Measurements from ENCODE around the gene STK10.
"Not testable (repeated sequence)": the region's sequence is repeated elsewhere in the genome, so short reads cannot be mapped to it uniquely, and the experiment has no call there.

STK10 gene

DNA sequence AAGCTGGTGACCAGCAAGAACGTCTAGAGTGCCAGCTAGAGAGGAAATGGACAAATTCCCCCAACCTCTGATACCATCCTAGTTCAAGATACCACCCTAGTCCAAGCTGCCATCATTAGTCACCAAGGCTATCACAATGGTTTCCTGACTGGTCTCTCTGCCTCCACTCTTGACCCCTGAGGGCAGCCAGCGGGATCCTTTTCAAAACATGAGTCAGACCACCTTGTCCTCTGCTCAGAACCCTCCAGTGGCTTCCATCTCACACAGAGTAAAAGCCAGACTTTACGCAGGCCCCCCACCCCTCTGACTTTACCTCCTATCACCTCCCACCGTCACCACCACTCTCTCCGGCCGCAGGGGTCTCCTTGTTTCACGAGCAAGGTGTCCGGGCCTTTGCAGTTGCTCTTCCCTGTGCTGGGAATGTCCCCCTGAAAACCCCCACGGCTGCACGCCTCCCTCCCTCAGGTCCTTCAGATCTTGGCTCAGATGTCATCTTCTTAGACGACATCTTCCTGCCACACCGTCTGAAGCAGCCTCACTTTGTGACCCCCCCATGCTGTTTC lies 139.4 kb downstream of the STK10 start:
- no peak for DNase-seq

DNA sequence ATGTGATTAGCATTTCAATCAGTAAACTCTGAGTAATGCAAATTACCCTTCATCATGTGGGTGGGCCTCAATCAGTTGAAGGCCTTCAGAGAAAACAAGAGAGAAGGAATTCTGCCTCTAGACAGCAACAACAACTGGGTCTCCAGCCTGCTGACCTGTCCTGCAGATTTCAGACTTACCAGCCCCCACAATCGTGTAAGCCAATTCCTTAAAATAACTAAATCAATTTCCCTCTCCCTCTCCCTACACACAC lies 139.9 kb downstream of the STK10 start:
- DNase-seq, result no peak

DNA sequence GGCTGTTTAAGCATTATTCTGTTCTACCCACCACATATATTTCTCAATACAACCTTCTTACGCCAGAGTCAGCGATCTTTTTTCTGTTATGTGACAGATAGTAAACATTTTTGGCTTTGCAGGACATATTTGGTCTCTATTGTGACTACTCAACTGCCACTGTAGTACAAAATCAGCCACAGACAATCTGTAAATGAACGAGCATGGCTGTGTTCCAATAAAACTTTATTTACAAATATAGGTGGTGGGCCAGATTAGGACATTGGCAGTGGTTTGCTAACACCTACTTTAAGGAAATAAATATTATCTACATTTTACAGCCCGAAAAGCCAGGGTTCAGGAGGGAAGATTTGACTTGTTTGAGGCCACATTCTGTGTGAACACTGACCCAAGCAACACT lies 141.4 kb downstream of the STK10 start:
- DNase-seq, result no peak

DNA sequence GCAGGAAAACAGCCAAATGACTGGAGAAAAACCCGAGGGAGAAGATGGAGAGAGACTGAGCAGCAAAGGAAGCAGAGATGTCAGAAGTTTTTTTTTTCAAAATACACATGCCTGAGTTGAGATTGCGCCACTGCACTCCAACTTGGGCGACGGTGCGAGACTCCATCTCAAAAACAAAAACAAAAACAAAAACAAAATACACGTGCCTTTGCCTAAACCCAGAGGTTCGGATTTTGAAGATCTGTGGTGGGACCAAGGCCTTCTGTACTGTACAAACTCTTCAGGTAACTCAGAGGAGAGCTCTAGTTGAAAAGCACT lies 142.8 kb downstream of the STK10 start:
- DNase-seq, result no peak

DNA sequence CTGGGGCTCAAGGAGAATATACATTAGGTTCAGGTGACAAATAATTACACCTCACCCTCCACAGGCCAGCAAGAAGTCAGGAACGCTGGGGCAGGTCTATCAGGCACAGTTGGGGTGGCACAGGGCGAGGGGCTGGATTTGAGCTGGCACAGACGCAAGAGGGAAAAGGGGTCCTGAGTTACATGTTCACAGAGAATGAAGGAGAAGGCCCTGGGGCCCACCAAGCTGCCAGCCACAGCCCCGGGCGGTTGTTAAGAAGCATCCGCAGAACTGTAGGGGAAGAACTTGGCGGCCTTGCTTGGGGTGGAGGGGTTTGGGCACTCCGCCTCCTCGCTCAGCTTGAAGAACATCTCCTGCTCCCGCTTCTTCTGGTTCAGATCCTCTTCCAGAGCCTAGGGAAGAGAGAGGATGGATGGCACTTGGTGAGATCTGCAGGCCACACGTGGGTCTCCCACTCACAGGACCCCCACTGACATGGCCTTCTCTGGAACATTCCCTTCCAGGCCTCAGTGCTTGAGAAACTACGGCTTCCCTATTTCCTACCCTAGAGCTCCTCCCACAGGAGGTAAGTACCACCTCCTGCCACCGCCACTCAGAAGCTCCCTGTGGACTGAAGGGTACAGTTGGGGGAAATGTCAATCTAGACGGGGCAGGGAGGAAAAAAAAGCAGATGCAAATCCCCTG lies 143.3 kb downstream of the STK10 start:
- no peak for DNase-seq

DNA sequence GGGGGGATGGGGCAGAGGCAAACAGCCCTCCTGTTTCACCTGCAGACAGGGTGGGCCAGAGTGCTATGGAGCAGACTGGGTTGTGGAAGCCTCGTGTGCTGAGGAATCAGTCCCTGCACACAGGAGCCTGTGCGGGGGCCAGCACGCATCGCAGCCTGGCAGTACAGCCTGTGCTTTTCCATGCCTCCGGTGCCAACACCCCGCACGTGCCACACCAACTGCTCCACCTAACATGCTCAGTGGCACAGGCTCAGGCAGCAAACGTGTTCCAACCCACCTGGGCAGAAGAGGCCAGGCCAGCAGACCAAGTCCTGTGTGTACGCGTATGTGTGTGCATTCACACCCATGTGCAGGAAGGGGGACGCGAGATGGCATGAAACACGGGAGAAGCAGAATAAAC lies 144.2 kb downstream of the STK10 start:
- DNase-seq, result no peak

DNA sequence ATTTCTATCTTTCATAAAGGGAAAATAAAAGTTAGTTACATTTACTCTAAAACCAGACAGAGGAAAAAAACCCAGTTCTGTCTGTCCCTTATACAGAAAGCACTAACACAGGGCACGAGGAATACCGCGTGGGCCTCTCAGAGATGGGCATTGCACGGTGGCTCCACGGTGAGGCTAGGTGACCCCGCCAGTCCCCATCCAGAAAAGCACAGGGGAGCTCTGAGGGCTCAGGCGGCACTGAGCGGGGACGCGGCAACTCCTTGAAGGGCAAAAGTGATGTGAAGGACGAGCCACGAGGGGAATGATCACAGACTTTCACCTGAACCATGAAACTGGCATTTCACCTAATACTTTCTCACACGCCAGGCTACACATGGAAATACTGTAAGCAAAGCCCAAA lies 145.8 kb downstream of the STK10 start:
- no peak for DNase-seq

DNA sequence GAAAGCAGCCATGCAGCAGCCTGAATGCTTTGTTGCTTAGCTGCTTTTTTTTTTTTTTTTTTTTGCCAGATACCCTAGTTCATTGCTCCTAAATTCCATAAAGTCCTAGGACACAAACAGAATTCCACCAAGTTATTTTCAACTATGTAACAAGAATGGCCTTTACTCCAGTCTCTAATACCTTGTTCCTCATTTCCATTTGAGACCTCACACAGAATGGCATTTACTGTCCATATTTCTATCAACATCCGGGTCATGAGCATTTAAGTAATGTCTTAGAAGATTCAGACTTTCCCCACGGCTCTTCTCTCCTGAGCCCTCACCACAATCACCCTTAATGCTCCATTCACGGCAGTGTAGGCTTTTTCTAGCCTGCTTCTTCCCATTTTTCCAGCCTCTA lies 149.9 kb downstream of the STK10 start:
- no peak for DNase-seq

DNA sequence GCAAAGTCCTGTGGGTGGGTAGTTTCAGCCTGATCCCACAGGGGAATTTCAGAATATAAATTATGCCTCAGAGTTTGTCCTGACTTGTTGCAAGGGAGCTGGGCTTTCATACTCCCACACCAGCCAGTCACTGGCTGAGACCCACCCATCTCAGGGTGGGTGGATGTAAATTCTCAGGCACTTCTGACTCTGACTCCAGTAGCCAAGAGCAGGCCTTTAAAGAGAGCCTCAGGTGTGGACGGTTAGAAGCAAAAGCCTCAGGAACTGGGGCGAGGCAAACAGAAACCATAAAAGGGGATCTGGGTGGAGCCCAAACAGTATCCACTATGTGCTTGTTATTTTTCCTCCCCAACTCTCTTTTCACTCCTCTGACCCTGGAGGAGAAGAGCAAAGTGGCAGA lies 153.0 kb downstream of the STK10 start:
- DNase-seq, result no peak

DNA sequence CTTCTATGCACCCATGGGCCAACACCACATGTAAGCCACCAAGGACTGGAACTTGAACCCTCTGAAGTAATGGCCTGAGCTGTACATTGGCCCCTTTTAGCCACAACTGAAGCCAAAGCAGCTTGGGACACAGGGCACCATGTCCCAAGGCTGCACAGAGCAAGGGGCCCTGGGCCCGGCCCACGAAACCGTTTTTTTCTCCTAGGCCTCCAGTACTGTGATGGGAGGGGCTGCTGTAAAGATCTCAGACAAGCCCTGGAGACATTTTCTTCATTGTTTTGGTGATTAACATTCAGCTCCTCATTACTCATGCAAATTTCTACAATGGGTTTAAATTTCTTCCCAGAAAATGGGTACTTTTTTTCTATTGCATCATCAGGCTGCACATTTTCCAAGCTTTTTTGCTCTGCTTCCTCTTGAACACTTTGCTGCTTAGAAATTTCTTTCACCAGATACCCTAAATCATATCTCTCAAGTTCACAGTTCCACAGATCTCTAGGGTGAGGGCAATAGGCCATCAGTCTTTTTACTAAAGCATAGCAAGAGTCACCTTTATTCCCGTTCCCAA lies 156.0 kb downstream of the STK10 start:
- no peak for DNase-seq

DNA sequence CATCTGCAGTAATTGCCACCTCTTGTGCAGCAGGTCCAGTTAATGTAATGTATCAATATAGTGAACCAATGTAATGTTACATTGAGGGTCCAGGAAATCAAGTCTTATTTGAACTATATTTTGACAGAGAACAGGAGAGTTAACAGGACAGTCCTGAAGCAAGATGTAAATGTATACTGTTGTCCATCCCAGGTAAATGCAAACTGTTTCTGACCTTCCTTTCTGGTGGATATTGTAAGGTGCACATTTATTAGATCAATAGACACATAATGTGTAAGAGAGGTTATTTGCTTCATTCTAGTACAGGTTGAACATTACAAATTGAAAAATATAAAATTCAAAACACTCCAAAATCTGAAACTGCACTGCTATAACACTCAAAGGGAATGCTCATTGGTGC lies 158.1 kb downstream of the STK10 start:
- no peak for DNase-seq

DNA sequence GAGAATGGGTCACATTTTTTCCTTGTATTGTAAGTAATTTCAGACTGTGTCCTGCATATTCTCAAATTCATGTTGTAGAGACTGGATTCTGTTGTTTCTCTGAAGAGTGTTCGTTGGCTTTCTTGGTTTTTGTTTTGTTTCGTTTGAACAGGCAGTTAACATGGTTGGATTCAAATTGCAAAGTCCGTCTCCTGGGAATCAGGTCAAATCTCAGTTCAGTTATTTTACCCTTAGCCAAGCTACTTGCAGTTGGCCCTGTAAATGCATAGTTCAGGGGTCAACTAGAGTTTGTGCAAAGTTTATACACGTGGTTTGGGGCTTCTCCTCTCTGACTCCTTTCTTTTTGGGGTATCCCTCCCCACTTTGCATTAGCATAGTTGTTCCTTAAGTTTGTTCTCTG lies 159.9 kb downstream of the STK10 start:
- DNase-seq, result no peak

DNA sequence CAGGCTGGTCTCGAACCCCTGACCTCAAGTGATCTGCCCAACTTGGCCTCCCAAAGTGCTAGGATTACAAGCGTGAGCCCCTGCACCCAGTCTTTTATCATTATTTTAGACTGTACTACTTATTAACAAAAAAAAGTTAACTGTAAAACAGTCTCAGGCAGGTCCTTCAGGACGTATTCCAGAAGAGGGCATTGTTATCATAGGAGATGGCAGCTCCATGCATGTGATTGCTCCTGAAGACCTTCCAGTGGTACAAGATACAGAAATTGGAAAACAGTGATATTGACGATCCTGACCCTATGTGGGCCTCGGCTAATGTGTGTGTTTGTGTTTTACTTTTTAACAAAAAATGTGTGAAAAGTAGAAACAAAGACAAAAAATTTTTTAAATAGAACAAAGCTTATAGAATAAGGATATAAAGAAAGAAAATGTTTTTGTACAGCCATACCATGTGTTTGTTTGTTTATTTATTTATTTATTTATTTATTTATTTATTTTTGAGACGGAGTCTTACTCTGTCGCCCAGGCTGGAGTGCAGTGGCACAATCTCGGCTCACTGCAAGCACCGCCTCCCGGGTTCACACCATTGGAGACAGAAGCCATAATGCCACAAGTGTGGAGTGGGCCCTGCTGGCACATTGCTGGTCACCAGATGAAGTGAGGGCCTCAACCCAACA lies 167.8 kb downstream of the STK10 start:
- DNase-seq, result not testable (repeated sequence)

DNA sequence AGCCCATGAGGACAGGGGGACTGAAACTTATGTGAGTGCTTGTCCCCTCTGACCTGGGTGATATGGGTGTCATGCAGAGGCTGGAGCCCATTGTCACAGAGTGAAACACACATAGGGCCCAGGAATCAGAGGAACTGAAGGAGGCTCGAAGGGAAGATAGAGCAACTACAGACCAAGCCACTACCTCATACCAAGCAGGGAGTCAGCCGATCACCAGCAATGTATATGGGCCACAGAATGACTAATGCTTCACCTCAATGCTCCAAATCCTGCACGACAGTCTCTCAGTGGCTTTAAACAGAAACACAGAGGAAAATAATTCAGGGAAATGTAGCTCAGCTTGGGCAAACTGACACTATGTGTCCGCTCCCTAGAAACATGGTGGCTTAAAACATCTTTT lies 172.7 kb downstream of the STK10 start:
- no peak for DNase-seq

DNA sequence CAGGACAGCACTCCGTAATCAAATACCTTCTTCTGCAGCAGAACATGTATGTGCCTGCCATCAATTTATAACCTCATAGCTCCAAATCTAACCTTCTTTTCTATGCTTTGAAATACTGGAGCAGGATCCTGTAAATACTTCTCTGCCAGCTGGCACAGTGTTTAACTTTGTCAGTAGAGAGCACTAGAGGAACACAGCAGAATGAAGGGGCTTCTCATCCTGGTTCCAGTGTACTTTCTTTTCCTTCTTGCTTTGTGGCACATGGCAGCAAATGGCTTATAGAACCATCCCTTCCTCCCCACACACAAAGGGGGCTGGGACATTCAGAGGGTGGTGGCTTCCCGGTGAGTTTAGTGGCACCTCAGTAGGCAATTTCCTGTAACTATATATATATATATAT lies 177.7 kb downstream of the STK10 start:
- DNase-seq, result no peak

DNA sequence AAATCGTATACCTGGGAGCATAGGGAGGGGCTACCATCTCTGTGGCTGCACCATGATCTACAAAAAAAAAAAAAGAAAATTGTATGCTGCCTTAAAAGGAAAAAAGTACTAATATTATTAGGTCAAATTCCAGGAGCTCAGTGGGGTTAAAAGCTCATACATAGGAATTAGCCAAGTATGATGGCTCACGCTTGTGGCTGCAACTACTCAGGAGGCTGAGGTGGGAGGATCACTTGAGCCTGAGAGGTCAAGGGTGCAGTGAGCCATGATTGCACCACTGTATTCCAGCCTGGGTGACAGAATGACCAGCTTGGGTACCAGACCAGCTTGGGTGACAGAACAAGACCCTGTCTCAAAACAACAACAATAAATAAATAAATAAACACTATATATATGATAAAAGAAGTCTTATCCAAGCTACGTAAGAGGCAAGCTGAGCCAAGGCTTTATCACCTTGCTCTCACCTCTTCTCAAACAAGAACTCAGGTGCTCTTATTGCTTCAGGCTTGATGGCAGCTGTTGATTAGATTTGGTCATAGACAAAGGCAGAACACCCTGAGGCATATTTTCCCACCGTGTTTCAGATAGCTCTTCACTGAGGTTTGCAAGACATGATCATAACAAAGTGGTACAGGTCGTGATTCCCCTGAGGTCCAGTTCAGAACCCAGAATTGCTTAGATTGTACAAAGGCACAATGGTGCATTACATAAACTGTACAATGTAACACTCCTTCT lies 178.3 kb downstream of the STK10 start:
- no peak for DNase-seq

DNA sequence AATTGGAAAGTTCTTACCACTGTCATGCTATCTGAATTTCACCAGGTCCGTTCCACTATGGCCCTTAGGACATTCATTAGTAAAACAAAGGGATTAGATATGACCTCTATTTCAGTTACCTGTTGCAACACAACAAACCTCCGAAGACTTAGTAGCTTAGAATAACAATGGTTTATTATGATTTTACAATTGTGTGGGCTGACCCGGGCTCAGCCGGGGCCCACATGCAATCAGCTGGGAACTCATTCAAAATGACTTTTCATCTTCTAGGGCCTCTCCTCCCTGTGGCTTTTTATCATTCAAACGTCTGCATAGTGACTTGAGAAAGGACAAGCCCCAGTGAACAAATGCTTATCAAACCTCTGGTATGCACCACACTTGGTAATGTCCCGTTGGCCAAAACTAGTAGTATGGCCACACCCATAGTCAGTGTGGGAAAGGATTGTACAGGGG lies 179.3 kb downstream of the STK10 start:
- DNase-seq, result no peak

DNA sequence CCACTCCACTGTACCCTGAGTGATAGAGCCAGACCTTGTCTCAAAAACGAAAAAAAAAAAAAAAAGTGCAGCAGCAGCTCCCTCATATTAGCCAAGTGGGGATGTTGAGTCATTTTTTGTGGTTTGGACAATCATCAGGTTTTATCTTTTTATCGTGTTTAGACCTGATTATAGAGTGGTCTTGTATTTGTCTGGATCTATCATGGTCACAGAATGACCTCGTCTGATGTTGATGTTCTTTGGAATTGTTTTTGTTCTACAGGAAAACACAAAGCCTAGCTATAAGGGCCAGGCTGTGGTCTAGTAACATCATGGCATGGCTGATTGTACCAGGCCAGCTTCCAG lies 179.9 kb downstream of the STK10 start:
- DNase-seq, result no peak

DNA sequence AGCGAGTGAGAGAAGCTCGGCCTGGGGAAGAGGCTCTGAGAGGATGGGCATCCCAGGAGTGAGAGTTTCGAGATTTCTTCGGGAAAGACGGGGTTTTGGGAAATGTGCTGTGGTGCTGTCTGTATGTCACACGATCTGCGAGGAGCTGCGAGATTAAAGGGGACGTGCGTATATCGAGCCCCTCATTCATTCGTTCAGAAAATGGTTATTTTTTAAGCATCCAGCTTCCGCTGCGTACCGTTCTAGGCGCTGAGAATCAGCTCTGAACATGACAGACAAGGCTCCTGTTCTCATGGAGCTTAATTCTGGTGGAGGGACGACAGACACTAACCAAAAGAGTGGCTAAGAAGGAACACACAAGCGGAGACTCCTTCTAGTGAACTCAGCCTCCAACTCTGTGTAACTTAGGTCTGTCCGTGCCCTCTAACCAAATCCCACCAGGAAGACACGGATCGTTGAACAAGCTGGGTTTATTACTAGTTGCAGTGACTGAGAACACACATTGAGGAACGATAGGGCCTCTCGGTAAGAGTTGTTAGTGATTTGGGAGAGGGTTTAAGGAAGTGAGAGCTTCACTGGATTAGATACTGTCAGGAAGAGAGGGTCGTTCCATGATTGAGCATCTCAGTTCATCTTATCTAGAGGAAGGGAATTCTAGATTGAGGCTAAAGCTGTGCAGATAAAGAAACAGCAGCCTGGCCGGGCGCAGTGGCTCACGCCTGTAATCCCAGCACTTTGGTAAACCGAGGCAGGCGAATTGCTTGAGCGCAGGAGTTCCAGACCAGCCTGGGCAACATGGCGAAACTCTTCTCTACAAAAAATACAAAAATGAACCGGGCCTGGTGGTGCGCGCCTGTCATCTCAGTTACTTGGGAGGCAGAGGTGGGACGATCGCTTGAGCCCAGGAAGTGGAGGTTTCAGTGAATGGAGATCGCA lies 180.6 kb downstream of the STK10 start:
- DNase-seq, result peak; percentile 9

DNA sequence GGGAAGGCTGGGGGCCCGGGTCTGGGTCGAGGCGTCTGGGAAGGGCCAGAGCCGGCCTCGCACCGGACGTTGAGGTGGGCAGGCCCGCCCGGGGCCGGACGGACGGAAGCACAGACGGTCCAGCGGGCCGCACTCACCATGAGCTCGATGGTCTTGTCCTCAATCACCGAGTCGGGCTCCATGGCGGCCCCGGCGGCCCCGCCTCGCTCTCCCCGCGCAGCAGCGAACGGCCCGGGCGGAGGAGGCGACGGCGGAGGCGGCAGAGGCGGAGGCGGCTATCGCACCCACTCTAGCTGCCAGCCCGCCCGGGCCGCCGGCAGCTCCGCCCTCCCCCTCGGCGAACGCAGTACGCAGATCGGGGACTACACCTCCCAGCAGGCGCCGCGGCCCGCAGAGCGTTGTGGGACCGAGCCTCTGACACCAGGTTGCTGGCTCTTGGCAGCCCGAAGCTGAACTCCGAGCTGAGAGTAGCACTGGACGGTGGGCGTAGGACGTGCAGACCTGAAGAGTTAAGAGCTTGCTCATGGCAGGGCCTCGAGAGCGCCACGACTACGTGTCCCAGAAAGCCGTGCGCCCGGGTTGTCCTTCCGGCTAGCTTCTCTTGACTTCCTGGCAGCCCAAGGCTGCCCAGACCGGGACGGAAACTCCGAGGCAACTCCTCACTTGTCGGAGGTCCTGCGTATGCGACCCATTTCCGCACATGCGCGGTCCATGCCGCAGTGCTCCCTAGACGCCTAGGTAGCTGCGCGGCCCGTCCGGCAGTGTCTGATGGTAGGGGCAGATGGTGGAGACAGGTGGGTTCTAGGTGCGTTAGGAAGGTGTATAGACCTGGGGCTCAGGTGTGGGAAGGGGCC lies 181.5 kb downstream of the STK10 start, which contains the start of gene FBXW11:
Gene FBXW11, minus strand, starts transcription at position 318 of the 854 bp plus-strand sequence. Its CDS starts 136 bp downstream, at position 182.
- DNase-seq, result peak; percentile 97

DNA sequence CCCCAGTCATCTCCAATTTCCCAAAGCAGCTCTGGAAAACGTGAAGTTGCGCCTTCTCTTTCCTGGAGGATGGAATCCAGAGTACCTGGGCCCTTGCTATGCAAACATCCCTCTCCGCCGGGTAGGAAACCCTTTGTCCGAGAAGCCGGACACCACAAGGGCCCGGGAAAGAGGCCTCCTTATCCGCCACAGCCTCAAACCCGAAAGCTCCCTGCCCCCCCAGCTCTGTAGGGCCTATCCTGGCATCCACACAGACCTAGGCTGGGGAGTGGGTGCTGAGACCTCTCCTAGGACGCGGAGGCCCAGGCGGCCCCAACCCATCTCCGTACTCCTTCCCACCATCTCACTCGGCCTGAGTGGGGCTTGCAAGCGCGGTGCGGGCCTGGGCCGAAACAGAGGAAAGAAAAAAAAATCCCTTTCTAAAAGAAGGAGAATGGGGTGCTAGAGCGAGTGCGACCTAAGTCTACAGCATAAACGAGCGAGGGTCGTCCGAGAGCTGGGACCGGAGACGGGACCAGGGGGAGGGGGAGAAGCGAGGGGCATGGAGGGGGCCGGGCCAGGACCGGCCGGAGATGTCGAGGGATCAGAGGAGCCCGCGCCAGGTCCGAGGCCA lies 182.2 kb downstream of the STK10 start:
- peak; percentile 30 for DNase-seq

All from stimulated activated CD4-positive, alpha-beta T cell treated with anti-CD3 and anti-CD28 coated beads, Interleukin-1b, Interleukin-23, amount 100 ng/mL, for 48 hours (primary cell).